Measurements from ENCODE around the gene ZNF366.

Gene ZNF366

GRCh38 chr5:72452515-72453245, 54.5 kb downstream of the ZNF366 start:
- TF ChIP-seq ZNF384 (IDR thresholded peaks at IDR 0.05) = no peak
- no peak for TF ChIP-seq L3MBTL2 (conservative IDR thresholded peaks at IDR 0.05)
- no peak for TF ChIP-seq FOXK2 (IDR thresholded peaks at IDR 0.05)
- no peak for TF ChIP-seq FOXM1 (IDR thresholded peaks at IDR 0.05; ENCODE audit: borderline replicate concordance)
- TF ChIP-seq FOXA1 (IDR thresholded peaks at IDR 0.05) = no peak
- TF ChIP-seq, protein P1, sequence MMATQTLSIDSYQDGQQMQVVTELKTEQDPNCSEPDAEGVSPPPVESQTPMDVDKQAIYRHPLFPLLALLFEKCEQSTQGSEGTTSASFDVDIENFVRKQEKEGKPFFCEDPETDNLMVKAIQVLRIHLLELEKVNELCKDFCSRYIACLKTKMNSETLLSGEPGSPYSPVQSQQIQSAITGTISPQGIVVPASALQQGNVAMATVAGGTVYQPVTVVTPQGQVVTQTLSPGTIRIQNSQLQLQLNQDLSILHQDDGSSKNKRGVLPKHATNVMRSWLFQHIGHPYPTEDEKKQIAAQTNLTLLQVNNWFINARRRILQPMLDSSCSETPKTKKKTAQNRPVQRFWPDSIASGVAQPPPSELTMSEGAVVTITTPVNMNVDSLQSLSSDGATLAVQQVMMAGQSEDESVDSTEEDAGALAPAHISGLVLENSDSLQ (IDR thresholded peaks at IDR 0.05) = no peak
- TF ChIP-seq BHLHE40 (IDR thresholded peaks at IDR 0.05; ENCODE audit: borderline replicate concordance) = no peak
- TF ChIP-seq CTBP1 (IDR thresholded peaks at IDR 0.05; ENCODE audit: borderline replicate concordance) = no peak
- no peak for TF ChIP-seq HDGF (IDR thresholded peaks at IDR 0.05; ENCODE audit: borderline replicate concordance)
- no peak for TF ChIP-seq SUZ12 (IDR thresholded peaks at IDR 0.05)
- no peak for TF ChIP-seq NFRKB (IDR thresholded peaks at IDR 0.05)
- TF ChIP-seq LEF1 (IDR thresholded peaks at IDR 0.05; ENCODE audit: borderline replicate concordance) = no peak
- TF ChIP-seq ARNT (IDR thresholded peaks at IDR 0.05) = no peak
- TF ChIP-seq TARDBP (IDR thresholded peaks at IDR 0.05) = no peak
- TF ChIP-seq SP1 (IDR thresholded peaks at IDR 0.05) = no peak
- no peak for TF ChIP-seq ELF4 (IDR thresholded peaks at IDR 0.05)
- ChIA-PET POLR2A (no interaction called here), CTCF (no interaction called here)
- no peak for DNase-seq (ENCODE audit: extremely low spot score)

DNA sequence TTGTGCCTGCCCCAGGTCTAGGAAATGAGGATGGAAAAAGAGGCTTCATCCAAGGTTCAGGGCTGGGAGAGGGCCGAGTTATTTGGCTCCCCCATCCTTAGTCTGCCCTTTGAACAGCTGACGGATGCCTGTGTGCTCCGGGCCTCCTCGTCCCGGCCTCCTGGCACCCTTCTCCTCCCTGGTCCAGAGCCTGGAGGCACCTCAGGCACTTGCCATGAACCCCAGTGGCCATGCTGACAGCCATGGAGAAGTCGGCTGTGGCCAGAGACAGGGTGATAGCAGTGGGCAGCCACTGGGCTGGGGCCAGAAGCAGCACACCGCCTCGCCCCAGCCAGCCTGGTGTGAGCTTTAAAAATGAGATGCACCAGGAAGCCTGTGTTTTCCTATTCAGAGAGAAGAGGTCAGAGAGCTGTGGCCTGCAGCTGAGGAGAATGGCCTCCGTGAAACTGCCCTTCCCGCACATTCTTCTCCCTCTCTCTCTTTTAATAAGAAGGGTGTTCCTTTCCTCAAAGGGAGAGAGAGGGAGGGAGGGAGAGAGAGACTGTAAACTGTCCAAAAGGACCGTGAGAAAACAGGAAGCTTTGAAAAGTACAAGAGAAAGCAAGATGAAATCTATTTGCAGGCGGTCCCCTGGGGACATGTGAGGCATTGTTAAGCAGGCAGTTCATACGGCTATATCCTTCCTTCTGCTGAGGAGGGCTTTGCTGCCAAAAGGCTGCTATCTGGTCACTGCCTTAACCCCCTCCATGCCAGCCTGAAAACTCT, 55.3 kb downstream of the ZNF366 start:
- TF ChIP-seq LEF1 (IDR thresholded peaks at IDR 0.05; ENCODE audit: borderline replicate concordance) = no peak
- TF ChIP-seq FOXK2 (IDR thresholded peaks at IDR 0.05) = no peak
- TF ChIP-seq, protein P1 (IDR thresholded peaks at IDR 0.05) = no peak
- no peak for TF ChIP-seq FOXA1 (IDR thresholded peaks at IDR 0.05)
- no peak for TF ChIP-seq NFRKB (IDR thresholded peaks at IDR 0.05)
- no peak for TF ChIP-seq SP1 (IDR thresholded peaks at IDR 0.05)
- TF ChIP-seq L3MBTL2 (conservative IDR thresholded peaks at IDR 0.05) = no peak
- TF ChIP-seq SUZ12 (IDR thresholded peaks at IDR 0.05) = no peak
- TF ChIP-seq ARNT (IDR thresholded peaks at IDR 0.05) = no peak
- TF ChIP-seq HDGF (IDR thresholded peaks at IDR 0.05; ENCODE audit: borderline replicate concordance) = no peak
- no peak for TF ChIP-seq ZNF384 (IDR thresholded peaks at IDR 0.05)
- CTCF ChIA-PET = no interaction called here
- no peak for DNase-seq (ENCODE audit: extremely low spot score)
- POLR2A ChIA-PET = no interaction called here

DNA sequence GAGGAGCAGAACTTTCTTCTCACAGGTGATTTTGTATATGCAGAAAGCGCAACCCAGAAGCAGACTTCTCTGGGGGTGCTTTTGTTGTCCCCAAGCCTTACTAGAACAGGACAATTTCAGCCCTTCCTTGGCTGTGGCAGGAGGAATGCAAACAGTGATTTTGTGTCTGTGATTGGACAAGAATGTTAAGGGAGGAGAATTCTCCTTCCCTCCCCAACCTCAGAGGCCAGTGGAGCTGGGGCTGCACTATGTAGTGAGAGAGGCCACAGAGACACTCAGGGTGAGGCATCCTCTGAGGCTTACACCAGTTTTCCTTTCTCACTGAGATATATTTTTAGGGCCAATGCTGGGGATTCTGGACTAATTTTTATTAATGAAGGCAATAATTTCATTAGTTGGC, 58.8 kb downstream of the ZNF366 start:
- TF ChIP-seq ARNT (IDR thresholded peaks at IDR 0.05) (no peak), L3MBTL2 (conservative IDR thresholded peaks at IDR 0.05) (no peak), BHLHE40 (IDR thresholded peaks at IDR 0.05; ENCODE audit: borderline replicate concordance) (no peak), FOXK2 (IDR thresholded peaks at IDR 0.05) (no peak), ZNF384 (IDR thresholded peaks at IDR 0.05) (no peak), SUZ12 (IDR thresholded peaks at IDR 0.05) (no peak), LEF1 (IDR thresholded peaks at IDR 0.05; ENCODE audit: borderline replicate concordance) (no peak), TARDBP (IDR thresholded peaks at IDR 0.05) (no peak)
- no peak for DNase-seq (ENCODE audit: extremely low spot score)
- ChIA-PET CTCF (no interaction called here), POLR2A (no interaction called here)

GRCh38 chr5:72447751-72448150, 59.5 kb downstream of the ZNF366 start:
- CTCF ChIA-PET = no interaction called here
- no peak for DNase-seq (ENCODE audit: extremely low spot score)
- POLR2A ChIA-PET = no interaction called here
- no peak for TF ChIP-seq LEF1 (IDR thresholded peaks at IDR 0.05; ENCODE audit: borderline replicate concordance)
- no peak for TF ChIP-seq ARNT (IDR thresholded peaks at IDR 0.05)
- no peak for TF ChIP-seq BHLHE40 (IDR thresholded peaks at IDR 0.05; ENCODE audit: borderline replicate concordance)
- TF ChIP-seq, protein P1 (IDR thresholded peaks at IDR 0.05) = no peak
- no peak for TF ChIP-seq ELF4 (IDR thresholded peaks at IDR 0.05)
- no peak for TF ChIP-seq NFRKB (IDR thresholded peaks at IDR 0.05)
- no peak for TF ChIP-seq SUZ12 (IDR thresholded peaks at IDR 0.05)
- TF ChIP-seq SP1 (IDR thresholded peaks at IDR 0.05) = no peak
- no peak for TF ChIP-seq ZNF384 (IDR thresholded peaks at IDR 0.05)
- TF ChIP-seq FOXM1 (IDR thresholded peaks at IDR 0.05; ENCODE audit: borderline replicate concordance) = no peak
- TF ChIP-seq FOXK2 (IDR thresholded peaks at IDR 0.05) = no peak
- TF ChIP-seq HDGF (IDR thresholded peaks at IDR 0.05; ENCODE audit: borderline replicate concordance) = no peak
- no peak for TF ChIP-seq CTBP1 (IDR thresholded peaks at IDR 0.05; ENCODE audit: borderline replicate concordance)
- no peak for TF ChIP-seq TARDBP (IDR thresholded peaks at IDR 0.05)
- TF ChIP-seq L3MBTL2 (conservative IDR thresholded peaks at IDR 0.05) = no peak
- no peak for TF ChIP-seq FOXA1 (IDR thresholded peaks at IDR 0.05)

DNA sequence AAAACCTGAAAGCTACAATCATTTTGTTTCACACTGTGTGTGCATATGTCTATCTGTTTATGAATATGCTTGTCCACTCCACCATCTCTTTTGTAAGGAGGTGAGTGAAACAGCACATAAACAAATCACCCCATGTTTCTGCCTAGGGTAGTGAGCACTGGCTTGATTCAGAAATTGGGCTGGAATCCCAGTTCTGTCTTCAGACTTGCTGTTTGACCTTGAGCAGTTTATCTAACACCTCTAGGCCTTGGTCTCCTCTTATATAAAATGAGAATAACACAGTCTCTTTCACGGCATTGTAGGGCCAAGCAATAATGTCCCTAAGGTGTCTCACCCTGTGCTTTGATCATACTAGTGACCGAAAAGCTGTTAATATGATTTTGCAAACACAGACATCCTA, 61.2 kb downstream of the ZNF366 start:
- TF ChIP-seq ELF4 (IDR thresholded peaks at IDR 0.05) (no peak), NFRKB (IDR thresholded peaks at IDR 0.05) (no peak), FOXM1 (IDR thresholded peaks at IDR 0.05; ENCODE audit: borderline replicate concordance) (no peak), HDGF (IDR thresholded peaks at IDR 0.05; ENCODE audit: borderline replicate concordance) (no peak), LEF1 (IDR thresholded peaks at IDR 0.05; ENCODE audit: borderline replicate concordance) (no peak), FOXK2 (IDR thresholded peaks at IDR 0.05) (no peak), FOXA1 (IDR thresholded peaks at IDR 0.05) (no peak), ARNT (IDR thresholded peaks at IDR 0.05) (no peak), SP1 (IDR thresholded peaks at IDR 0.05) (no peak)
- TF ChIP-seq, protein P1 (IDR thresholded peaks at IDR 0.05) = no peak
- DNase-seq (ENCODE audit: extremely low spot score) = no peak
- CTCF ChIA-PET = no interaction called here
- POLR2A ChIA-PET = no interaction called here

Data from HEK293T (cell line).